BE2C (cell line): ENCODE data around the gene SDR42E2.
"Not testable (repeated sequence)": the region's sequence is repeated elsewhere in the genome, so short reads cannot be mapped to it uniquely, and the experiment has no call there.

Experiments
- DNase-seq: peaks from one replicate; pipeline ENCODE4 v3.0.0-alpha.2; 2020
- H3K27me3 ChIP-seq: fragments of 250-450 bp; sonication (Bioruptor Pico); 2 replicates; pipeline ENCODE4 v1.5.1; 2020; ENCODE audit warnings: mild to moderate bottlenecking
- H3K36me3 ChIP-seq: fragments of 250-450 bp; sonication (Bioruptor Pico); 2 replicates; pipeline ENCODE4 v1.5.1; 2020; ENCODE audit warnings: mild to moderate bottlenecking
- H3K4me1 ChIP-seq: fragments of 250-450 bp; sonication (Bioruptor Pico); 2 replicates; pipeline ENCODE4 v1.5.1; 2020
- H3K4me3 ChIP-seq: 2 replicates; pipeline ENCODE4 v1.5.1; 2011; ENCODE audit warnings: low read depth, low read length
- H3K9me3 ChIP-seq: fragments of 250-450 bp; sonication (Bioruptor Pico); 2 replicates; pipeline ENCODE4 v1.5.1; 2020
- CTCF ChIP-seq: IDR thresholded peaks from 2 replicates; pipeline ENCODE4 v1.5.1; 2012; ENCODE audit warnings: mild to moderate bottlenecking, low read depth, low read length

The SDR42E2 gene

DNA sequence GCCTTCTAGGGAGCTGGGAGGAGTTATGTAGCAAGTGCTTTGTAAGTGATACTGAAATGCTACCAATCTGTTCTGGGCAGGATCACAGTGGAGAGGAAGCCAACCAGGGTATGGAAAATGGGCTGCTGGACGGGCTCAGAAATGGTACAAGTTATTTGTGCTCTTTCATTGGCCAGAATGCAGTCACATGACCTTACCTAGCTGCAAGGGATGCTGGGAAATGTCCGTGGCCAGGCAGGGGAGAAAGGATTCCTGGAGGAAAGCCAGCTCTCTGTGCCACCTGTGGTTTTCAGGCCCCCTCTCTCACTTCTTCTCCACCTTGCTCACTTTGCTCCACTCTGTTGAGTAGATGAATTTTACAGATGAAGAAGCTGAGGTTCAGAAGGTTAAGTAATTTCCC is 48.5 kb downstream of the SDR42E2 start:
- TF ChIP-seq CTCF: no peak
- Histone ChIP-seq H3K36me3 (peaks cover 31% of the 10 kb centered on the region), H3K27me3 (no peaks in the 10 kb centered on the region), H3K4me1 (no peaks in the 10 kb centered on the region; the same call in 1 of the 2 replicates), H3K9me3 (peaks cover 6% of the 10 kb centered on the region), H3K4me3 (no peak overlapping the region)
- DNase-seq: no peak

DNA sequence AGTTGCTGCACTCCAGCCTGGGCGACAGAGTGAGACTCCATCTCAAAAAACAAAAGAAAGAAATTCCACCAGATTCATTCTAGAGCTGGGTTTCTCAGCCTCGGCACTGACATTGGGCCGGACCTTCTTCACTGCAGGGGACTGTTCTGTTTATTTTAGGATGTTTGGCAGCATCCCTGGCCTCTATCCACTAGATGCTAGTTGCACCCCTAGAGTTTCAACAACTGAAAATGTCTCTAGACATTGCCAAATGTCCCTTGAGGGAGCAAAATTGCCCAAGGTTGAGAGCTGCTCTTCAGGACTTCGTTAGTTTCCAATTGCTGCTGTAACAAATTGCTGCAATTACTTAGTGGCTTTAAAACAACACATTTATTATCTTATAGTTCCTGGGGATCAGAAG is 50.9 kb downstream of the SDR42E2 start:
- H3K4me3 ChIP-seq: no peak overlapping the region
- no peaks in the 10 kb centered on the region for H3K4me1 ChIP-seq
- no peaks in the 10 kb centered on the region for H3K27me3 ChIP-seq
- TF ChIP-seq CTCF: no peak
- H3K36me3 ChIP-seq: peaks cover 34% of the 10 kb centered on the region
- no peak for DNase-seq
- peaks cover 6% of the 10 kb centered on the region for H3K9me3 ChIP-seq

- H3K4me1 ChIP-seq: no peaks in the 10 kb centered on the region
- no peak for DNase-seq
- H3K4me3 ChIP-seq: no peak overlapping the region
- TF ChIP-seq CTCF: no peak
- H3K27me3 ChIP-seq: no peaks in the 10 kb centered on the region
- peaks cover 6% of the 10 kb centered on the region for H3K9me3 ChIP-seq
- H3K36me3 ChIP-seq: peaks cover 34% of the 10 kb centered on the region
Measured at GRCh38 chr16:22213801-22214200, 51.5 kb downstream of the SDR42E2 start.

GRCh38 chr16:22214402-22214801 is 52.1 kb downstream of the SDR42E2 start:
- H3K27me3 ChIP-seq: no peaks in the 10 kb centered on the region
- H3K4me1 ChIP-seq: no peaks in the 10 kb centered on the region
- peaks cover 34% of the 10 kb centered on the region for H3K36me3 ChIP-seq
- peaks cover 6% of the 10 kb centered on the region for H3K9me3 ChIP-seq
- DNase-seq: no peak
- TF ChIP-seq CTCF: no peak
- H3K4me3 ChIP-seq: no peak overlapping the region

GRCh38 chr16:22214889-22215288 is 52.6 kb downstream of the SDR42E2 start:
- DNase-seq: no peak
- no peaks in the 10 kb centered on the region for H3K27me3 ChIP-seq
- H3K4me3 ChIP-seq: no peak overlapping the region
- H3K9me3 ChIP-seq: peaks cover 6% of the 10 kb centered on the region
- TF ChIP-seq CTCF: no peak
- H3K4me1 ChIP-seq: no peaks in the 10 kb centered on the region
- H3K36me3 ChIP-seq: peaks cover 34% of the 10 kb centered on the region

GRCh38 chr16:22216191-22216831 is 54.0 kb downstream of the SDR42E2 start:
- Histone ChIP-seq H3K9me3 (no peaks in the 10 kb centered on the region), H3K4me3 (no peak overlapping the region), H3K27me3 (no peaks in the 10 kb centered on the region), H3K4me1 (no peaks in the 10 kb centered on the region), H3K36me3 (peaks cover 21% of the 10 kb centered on the region)
- no peak for TF ChIP-seq CTCF
- no peak for DNase-seq

DNA sequence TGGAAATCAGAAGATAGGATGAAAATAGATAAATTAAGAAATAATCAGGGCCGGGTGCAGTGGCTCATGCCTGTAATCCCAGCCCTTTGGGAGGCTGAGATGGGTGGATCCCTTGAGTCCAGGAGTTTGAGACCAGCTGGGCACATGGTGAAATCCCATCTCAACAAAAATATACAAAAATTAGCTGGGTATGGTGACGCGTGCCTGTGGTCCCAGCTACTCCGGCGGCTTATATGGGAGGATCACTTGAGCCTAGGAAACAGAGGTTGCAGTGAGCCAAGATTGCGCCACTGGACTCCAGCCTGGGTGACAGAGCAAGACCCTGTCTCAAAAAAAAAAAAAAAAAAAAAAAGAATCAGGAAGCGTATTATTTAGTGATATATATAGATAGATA is 54.5 kb downstream of the SDR42E2 start:
- H3K4me1 ChIP-seq, DNase-seq, H3K4me3 ChIP-seq, H3K27me3 ChIP-seq, H3K9me3 ChIP-seq: not testable (repeated sequence)
- H3K36me3 ChIP-seq: peaks cover 20% of the 10 kb centered on the region
